Activated CD4-positive, alpha-beta T cell treated with anti-CD3 and anti-CD28 coated beads, Interleukin-2, amount 50 U/mL, for 48 hours (primary cell): ENCODE measurements around the gene NIBAN1.
"Not testable (repeated sequence)": the region's sequence is repeated elsewhere in the genome, so short reads cannot be mapped to it uniquely, and the experiment has no call there.

Experiments
- DNase-seq, 2 experiments: peaks; one replicate each; pipeline ENCODE4 v3.0.0-alpha.2; 2020

The NIBAN1 gene, protein sequence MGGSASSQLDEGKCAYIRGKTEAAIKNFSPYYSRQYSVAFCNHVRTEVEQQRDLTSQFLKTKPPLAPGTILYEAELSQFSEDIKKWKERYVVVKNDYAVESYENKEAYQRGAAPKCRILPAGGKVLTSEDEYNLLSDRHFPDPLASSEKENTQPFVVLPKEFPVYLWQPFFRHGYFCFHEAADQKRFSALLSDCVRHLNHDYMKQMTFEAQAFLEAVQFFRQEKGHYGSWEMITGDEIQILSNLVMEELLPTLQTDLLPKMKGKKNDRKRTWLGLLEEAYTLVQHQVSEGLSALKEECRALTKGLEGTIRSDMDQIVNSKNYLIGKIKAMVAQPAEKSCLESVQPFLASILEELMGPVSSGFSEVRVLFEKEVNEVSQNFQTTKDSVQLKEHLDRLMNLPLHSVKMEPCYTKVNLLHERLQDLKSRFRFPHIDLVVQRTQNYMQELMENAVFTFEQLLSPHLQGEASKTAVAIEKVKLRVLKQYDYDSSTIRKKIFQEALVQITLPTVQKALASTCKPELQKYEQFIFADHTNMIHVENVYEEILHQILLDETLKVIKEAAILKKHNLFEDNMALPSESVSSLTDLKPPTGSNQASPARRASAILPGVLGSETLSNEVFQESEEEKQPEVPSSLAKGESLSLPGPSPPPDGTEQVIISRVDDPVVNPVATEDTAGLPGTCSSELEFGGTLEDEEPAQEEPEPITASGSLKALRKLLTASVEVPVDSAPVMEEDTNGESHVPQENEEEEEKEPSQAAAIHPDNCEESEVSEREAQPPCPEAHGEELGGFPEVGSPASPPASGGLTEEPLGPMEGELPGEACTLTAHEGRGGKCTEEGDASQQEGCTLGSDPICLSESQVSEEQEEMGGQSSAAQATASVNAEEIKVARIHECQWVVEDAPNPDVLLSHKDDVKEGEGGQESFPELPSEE

GRCh38 chr1:184974056-184974836 lies at the start of gene NIBAN1:
Gene NIBAN1 (minus strand): TSS chr1:184974508. CDS start chr1:184974356, 152 bp downstream.
- DNase-seq: peak; percentile 66 to 70

- no peak for DNase-seq
Observed at GRCh38 chr1:185017966-185018365, 43.7 kb upstream of the NIBAN1 start.

- DNase-seq: no peak
Observed at GRCh38 chr1:185017338-185017737, 43.0 kb upstream of the NIBAN1 start.

DNA sequence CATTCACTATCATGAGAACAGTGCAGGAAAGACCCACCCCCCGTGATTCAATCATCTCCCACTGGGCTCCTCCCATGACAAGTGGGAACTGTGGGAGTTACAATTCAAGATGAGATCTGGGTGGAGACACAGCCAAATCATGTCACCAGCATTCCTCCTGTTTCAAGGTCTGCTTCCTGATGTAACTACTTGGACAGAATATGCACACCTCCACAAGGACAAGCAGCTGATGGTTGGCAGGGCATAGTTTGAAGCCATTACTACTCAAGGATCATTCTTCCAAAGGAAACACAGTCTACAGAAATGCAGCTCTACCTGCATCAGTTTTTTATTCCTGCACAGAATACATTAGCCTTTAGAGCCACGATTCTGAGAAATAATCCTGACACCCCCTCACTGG lies 42.6 kb upstream of the NIBAN1 start:
- no peak for DNase-seq

DNA sequence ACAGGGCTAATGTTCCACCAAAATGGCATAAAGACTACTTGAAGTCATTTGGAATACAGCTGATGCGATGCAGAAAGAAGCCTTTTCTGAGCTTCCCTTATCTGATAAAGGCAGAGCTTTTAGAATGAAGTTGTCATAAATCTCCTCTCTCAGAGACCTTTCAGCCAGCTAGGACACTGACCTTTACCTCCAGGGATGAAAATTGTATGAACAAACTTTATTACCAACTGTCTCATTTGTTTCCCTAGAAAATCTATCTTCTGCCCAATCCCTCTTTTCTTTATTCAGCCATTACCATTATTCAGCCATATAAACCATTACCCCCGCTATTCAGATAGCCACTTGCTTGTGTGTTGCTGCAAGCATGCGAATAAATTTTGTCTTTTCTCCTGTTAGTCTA lies 41.3 kb upstream of the NIBAN1 start:
- no peak for DNase-seq

GRCh38 chr1:185014941-185015340 lies 40.6 kb upstream of the NIBAN1 start:
- DNase-seq: no peak

DNA sequence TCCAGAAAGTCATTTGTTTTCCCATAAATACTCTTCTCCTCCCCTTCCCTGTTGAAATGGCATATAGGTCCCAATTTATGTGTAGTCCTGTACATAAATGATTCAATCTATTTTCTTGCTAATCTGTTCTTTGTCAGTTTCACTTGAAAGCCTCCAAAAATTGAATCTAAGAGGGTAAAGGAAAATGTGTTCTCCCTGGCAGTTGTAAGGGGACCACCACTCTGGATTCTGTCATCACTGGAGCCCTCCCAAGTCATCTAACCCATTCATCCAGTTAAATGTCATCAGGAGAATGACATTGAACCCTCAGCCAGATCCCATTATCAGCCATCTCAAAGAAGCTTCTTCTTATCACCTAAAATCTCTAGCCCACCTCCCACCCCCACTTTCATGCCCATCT lies 36.1 kb upstream of the NIBAN1 start:
- DNase-seq: no peak

DNA sequence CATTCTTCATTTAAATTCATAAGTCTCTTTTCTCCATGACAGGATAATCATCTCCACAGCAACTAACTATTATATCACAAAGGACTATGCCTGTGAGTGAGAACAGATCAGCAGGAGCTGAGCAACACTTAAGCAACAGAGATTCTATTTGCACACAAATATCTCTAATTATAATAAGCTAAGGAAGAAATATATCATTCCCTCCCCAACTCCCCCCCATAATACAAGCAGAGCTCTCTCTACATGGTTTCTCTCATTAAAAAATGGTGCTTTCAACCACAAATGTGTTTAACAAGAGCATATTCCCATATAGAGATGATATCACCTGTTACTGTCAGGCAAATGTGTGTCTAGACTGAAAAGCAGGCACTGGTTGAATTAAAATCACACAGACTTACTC lies 34.5 kb upstream of the NIBAN1 start:
- no peak for DNase-seq

DNA sequence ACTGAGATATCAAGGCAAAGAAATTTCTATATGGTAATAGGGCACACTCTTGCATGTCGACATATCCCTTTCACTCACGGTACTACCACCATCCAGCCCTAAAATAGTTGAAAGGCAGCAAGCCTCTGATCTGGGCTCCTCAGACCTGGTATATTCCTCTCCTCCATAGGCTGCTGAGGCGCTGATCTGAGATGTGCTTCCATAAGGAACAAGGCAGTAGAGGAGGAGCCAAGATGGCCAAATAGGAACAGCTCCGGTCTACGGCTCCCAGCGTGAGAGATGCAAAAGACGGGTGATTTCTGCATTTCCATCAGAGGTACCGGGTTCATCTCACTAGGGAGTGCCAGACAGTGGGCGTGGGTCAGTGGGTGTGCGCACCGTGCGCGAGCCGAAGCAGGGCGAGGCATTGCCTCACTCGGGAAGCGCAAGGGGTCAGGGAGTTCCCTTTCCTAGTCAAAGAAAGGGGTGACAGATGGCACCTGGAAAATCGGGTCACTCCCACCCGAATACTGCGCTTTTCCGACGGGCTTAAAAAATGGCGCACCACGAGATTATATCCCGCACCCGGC lies 27.1 kb upstream of the NIBAN1 start:
- not testable (repeated sequence) for DNase-seq

DNA sequence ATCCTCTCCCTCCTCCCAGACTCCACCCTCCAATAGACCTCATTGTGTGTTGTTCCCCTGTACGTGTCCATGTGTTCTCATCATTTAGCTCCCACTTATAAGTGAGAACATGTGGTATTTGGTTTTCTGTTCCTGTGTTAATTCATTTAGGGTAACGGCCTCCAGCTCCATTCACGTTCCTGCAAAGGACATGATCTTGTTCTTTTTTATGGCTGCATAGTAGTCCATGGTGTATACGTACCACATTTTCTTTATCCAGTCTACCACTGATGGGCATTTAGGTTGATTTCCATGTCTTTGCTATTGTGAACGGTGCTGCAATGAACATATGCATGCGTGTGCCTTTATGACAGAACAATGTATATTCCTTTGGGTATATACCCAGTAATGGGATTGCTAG lies 25.7 kb upstream of the NIBAN1 start:
- DNase-seq: not testable (repeated sequence)

DNA sequence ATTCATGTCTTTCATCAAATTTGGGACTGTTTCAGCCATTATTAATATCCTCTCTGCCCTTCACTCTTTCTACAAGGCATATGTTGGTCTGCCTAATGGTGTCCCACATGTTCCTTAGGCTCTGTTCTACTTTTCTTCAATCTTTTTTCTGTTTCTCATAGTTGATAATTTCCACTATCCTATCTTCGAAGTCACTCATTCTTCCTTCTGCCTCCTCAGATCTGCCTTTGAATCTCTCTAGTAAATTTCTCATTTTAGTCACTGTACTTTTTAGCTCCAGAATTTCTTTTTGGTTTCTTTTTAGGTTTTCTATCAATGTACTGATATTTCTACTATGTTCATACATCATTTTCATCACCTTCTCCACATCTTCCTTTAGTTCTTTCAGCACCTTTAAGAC lies 20.0 kb upstream of the NIBAN1 start:
- no peak for DNase-seq

DNA sequence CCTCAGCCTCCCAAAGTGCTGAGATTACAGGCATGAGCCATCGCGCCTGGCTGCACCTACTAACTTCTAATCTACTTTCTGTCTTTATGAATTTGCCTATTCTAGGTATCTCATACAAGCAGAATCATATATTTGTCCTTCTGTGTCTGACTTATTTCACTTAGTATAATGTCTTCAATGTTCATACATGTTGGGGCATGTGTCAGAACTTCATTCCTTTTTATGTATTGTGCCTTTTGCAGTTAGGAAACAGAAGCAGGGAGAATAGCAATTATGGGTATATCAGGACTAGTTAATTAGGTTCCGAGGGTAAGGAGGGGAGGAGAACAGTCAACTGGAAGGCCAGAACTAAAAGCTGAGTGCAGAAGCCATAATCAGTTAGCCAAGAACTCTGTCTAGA lies 18.0 kb upstream of the NIBAN1 start:
- no peak for DNase-seq

- no peak for DNase-seq
Observed at GRCh38 chr1:184990204-184990603, 15.9 kb upstream of the NIBAN1 start.

DNA sequence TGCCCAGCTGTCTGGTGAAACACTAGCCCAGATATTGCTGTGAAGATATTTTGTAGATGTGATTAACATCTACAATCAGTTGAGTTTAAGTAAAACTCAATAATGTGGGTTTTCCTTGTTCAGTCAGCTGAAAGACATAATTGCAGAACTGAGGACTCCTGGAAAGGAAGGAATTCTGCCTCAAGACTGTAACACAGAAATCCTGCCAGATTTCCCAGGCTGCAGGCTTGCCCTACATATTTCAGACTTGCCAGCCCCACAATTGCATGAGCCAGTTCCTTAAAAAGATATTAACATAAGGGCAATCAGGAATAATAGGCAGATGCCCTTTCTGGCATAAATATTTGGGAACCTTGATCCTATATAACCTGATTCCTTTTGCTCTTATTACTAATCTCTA lies 14.2 kb upstream of the NIBAN1 start:
- no peak for DNase-seq

GRCh38 chr1:184987696-184988095 lies 13.4 kb upstream of the NIBAN1 start:
- no peak for DNase-seq

DNA sequence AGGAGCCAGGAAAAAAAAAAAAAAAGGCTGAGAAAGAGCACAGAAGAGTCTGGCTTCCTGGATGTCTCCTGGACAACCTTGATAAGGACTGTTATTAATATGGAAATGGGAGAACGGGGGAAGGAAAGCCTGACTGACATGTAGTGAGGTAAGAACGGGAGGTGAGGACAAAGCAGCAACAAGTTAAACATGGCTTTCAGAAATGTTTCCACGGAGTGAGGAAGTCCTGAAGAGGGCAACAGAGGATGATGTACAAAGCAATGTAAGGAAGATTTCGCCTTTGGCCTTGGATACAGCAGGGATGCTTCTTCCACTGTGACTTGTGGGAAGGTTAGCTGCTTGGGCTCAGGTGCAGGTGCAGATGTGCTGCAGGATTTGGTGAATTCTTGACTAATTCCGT lies 11.9 kb upstream of the NIBAN1 start:
- no peak for DNase-seq

DNA sequence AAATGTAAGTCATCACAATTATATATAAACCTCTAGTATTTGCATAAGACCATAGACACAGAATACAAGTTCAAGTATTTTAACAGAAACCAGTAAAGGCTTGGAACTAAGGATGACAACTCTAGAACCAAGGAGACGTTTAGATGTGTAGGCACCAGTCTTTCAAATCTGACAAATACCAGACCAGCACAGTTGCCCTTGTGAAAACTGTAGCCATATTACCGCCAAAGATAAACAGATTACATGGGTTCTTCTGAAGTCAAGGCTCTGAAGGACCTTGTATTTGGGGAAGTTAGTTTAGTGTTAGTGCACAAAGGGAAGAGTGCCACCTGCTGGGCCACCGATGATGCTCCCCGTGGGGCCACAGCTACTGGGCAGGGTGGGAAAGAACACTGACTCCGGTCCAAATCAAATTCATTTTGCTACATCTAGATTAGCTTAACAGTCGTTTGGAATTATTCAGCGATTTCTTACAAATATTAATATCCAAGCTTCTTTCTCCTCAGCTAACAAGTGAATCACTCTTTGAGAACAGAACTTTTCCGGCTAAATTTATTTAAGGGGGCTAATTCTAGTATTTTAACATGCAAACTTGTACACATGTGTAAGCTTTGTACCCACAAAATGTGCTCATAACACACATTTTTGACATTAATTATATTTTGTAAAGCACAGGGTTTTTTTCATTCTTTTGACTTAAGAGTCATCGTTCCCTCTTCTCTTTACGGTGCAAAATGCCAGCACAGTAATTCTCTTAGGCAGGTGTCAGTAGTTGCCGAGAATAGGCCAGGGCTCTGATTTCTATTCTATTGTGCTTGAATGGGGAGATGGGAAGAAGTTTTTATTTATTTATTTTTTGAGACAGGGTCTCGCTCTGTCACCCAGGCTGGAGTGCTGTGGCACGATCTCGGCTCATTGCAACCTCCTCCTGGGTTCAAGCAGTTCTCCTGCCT lies 8.0 kb upstream of the NIBAN1 start:
- peak; percentile 77 to 83 for DNase-seq

DNA sequence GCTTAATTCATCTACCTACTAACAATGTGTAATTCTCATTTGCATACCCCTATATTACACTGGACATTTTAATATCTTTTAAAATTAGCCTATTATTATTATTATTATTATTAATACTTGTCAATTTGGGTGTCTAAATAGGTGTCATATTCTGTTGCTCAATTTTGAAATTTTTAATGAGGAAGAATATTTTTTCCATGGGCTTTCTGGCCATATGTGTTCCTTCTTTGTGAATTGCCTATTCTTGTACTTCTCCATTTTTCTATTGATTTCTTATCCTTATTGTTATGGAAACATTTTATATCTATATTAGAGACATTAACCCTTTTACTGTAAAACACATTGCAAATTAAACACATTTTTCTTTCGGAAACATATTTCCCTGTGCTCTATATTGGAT lies 6.4 kb upstream of the NIBAN1 start:
- DNase-seq: no peak

DNA sequence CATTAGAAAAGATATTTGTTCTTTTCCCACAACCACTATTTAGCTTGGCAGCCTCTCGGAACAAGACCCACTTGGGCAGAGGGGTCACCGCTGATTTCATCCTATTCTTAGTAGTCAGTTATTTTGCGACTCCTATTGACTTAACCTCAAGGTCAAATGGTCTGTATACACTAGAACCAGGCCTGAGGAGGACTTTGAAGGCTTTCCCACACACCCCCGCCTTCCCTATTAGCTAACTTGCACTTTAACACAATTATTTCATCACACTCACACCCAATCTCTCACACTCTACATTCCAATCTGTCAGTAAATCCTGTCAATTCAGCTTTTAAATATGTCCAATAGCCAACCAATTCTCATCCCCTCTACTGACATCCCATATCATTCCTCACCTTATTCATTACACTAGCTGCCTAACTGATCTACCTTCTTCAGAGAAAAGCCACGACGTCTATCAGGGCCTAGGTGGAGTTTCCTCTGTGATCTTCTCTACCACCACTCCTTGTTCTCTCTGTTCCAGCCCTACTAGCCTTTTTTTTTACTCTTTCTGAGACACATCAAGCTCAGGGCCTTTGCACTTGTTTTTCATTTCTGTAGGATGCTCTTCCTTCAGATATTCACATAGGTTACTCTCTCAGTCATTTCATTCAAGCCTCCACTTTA lies 1.0 kb upstream of the NIBAN1 start:
- DNase-seq: no peak

GRCh38 chr1:184974837-184975115 lies 468 bp upstream of the NIBAN1 start:
- no peak for DNase-seq
